Loucy (cell line): ENCODE measurements around the gene BRPF3.

Experiments used
- CTCF ChIP-seq: fragments of 200-600 bp; sonication (generic); conservative IDR thresholded peaks from 2 replicates; pipeline ENCODE4 v1.5.1; 2014; ENCODE audit warnings: mild to moderate bottlenecking, antibody characterized with exemption, low read length
- EZH2phosphoT487 ChIP-seq: fragments of 200-600 bp; IDR thresholded peaks from 2 replicates; pipeline ENCODE4 v1.6.1; 2018; ENCODE audit warnings: antibody characterized with exemption, mild to moderate bottlenecking, moderate library complexity, borderline replicate concordance

- TF ChIP-seq CTCF, result no peak
- no peak for TF ChIP-seq EZH2phosphoT487
Observed at GRCh38 chr6:36196880-36197548, 470 bp downstream of the BRPF3 start.
